ENCODE data around the gene MAN1A1. TPM values are rescaled to one million over a fixed set of nuclear protein-coding genes. Genes with fewer than 3 reads are reported as not detected.
"Not testable (repeated sequence)": the region's sequence is repeated elsewhere in the genome, so short reads cannot be mapped to it uniquely, and the experiment has no call there.

MAN1A1 gene
- total and polyA plus RNA-seq, 10 donors = 6.0 to 148 (median 93.5) TPM

GRCh38 chr6:119160911-119161310 is 188.7 kb downstream of the MAN1A1 start:
- Histone ChIP-seq H3K36me3 (no peaks in the 10 kb centered on the region), H3K4me3 (no peak overlapping the region), H3K27me3 (replicated peaks in 1 of 7) (no peaks in the 10 kb centered on the region), H3K27ac (no peak overlapping the region), H3K4me1 (peaks cover 0 to 5% (median 0%) of the 10 kb centered on the region in 6 donors), H3K9me3 (no peaks in the 10 kb centered on the region)
- WGBS, 5 donors = 70 to 86% (median 78%) methylated on average over 2 of the region's 2 CpGs
- TF ChIP-seq POLR2A (IDR thresholded peaks at IDR 0.05) = no peak
- TF ChIP-seq POLR2AphosphoS5 (IDR thresholded peaks at IDR 0.05) = no peak
- no peak for TF ChIP-seq CTCF (IDR thresholded peaks at IDR 0.05 in 8 of 11, conservative IDR thresholded peaks at IDR 0.05 in 3 of 11)
- intact Hi-C loops (cut with DNase I; ENCODE audit: low total_unique reads) = no loop called here
- DNase-seq = no peak

- no peak overlapping the region for H3K27ac ChIP-seq
Observed at GRCh38 chr6:119158057-119158848, 191.3 kb downstream of the MAN1A1 start.

GRCh38 chr6:119157506-119157815 is 192.1 kb downstream of the MAN1A1 start:
- Histone ChIP-seq H3K36me3 (no peaks in the 10 kb centered on the region), H3K4me3 (no peak overlapping the region), H3K27me3 (replicated peaks in 1 of 7) (no peaks in the 10 kb centered on the region), H3K27ac (no peak overlapping the region), H3K9me3 (no peaks in the 10 kb centered on the region), H3K4me1 (no peaks in the 10 kb centered on the region)
- intact Hi-C loops (cut with DNase I; ENCODE audit: low total_unique reads) = no loop called here
- 59 to 75% (median 69%) methylated on average over 3 of the region's 3 CpGs for WGBS, 5 donors
- DNase-seq = no peak
- TF ChIP-seq POLR2A (IDR thresholded peaks at IDR 0.05) (no peak), CTCF (IDR thresholded peaks at IDR 0.05 in 8 of 11, conservative IDR thresholded peaks at IDR 0.05 in 3 of 11) (no peak), POLR2AphosphoS5 (IDR thresholded peaks at IDR 0.05) (no peak)

More at GRCh38 chr6:119158057-119158848, 191.3 kb downstream of the MAN1A1 start:
- no peaks in the 10 kb centered on the region for H3K9me3 ChIP-seq
- no peaks in the 10 kb centered on the region for H3K27me3 ChIP-seq (replicated peaks in 1 of 7)
- peaks cover 0 to 5% (median 0%) of the 10 kb centered on the region in 6 donors for H3K4me1 ChIP-seq
- 84 to 95% (median 86%) methylated on average over 9 of the region's 9 CpGs for WGBS, 5 donors
- H3K36me3 ChIP-seq = no peaks in the 10 kb centered on the region
- intact Hi-C loops (cut with DNase I; ENCODE audit: low total_unique reads) = no loop called here
- TF ChIP-seq POLR2AphosphoS5 (IDR thresholded peaks at IDR 0.05) (no peak), CTCF (IDR thresholded peaks at IDR 0.05 in 8 of 11, conservative IDR thresholded peaks at IDR 0.05 in 3 of 11) (no peak), POLR2A (IDR thresholded peaks at IDR 0.05) (no peak)
- no peak for DNase-seq
- H3K4me3 ChIP-seq = no peak overlapping the region

GRCh38 chr6:119156757-119157505 is 192.6 kb downstream of the MAN1A1 start:
- Histone ChIP-seq H3K4me3 (no peak overlapping the region), H3K27me3 (replicated peaks in 1 of 7) (no peaks in the 10 kb centered on the region), H3K4me1 (no peaks in the 10 kb centered on the region), H3K9me3 (no peaks in the 10 kb centered on the region), H3K36me3 (no peaks in the 10 kb centered on the region), H3K27ac (no peak overlapping the region)
- intact Hi-C loops (cut with DNase I; ENCODE audit: low total_unique reads) = no loop called here
- TF ChIP-seq CTCF (IDR thresholded peaks at IDR 0.05 in 8 of 11, conservative IDR thresholded peaks at IDR 0.05 in 3 of 11) = no peak
- TF ChIP-seq POLR2AphosphoS5 (IDR thresholded peaks at IDR 0.05) = no peak
- TF ChIP-seq POLR2A (IDR thresholded peaks at IDR 0.05) = no peak
- 74 to 89% (median 86%) methylated on average over 7 to 8 of the region's 8 CpGs for WGBS, 5 donors
- DNase-seq = no peak

- H3K9me3 ChIP-seq; intact Hi-C loops (cut with DNase I; ENCODE audit: low total_unique reads); H3K4me1 ChIP-seq; H3K36me3 ChIP-seq; H3K4me3 ChIP-seq; DNase-seq; H3K27ac ChIP-seq; H3K27me3 ChIP-seq (replicated peaks in 1 of 7): not testable (repeated sequence)
- 78 to 86% (median 85%) methylated on average over 4 of the region's 4 CpGs for WGBS, 5 donors
Observed at GRCh38 chr6:119156082-119156481, 193.5 kb downstream of the MAN1A1 start.

Measured in spleen (tissue), 11 donors.